Measurements from ENCODE around the gene PALLD. TPM values are rescaled to one million over a fixed set of nuclear protein-coding genes. Genes with fewer than 3 reads are reported as not detected.

The PALLD gene
- total RNA-seq, 4 donors from 2014 or later, result 1,903 to 3,507 (median 2,130) TPM

DNA sequence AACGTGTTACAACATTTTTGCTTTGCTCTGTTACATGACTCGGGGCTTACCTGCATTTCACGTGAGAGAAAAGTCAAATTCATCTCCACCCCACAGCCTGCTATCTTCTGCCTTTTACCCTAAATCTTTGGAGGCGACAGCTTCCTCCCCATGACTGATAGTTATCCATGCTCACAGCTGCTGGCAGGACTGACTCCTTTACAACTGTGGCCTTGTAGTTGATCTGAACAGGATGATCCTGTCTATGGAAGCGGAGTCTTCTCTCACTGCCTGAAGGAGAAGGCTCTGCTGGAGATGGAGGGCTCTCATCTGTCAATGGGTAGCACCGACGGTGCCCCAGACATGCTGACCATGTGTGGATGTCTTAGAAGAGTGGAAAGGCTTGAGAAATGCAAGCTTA, 362.2 kb downstream of the PALLD start:
- H3K27ac ChIP-seq (replicated peaks in 1 of 4), result peak overlapping the region; percentile 97 to 99 (median 99)
- H3K4me3 ChIP-seq, result peak overlapping the region in 2 of 4 donors; percentile 6 to 25
- H3K4me1 ChIP-seq, result peaks cover 77 to 100% (median 97%) of the 10 kb centered on the region in 4 donors
- H3K27me3 ChIP-seq, result no peaks in the 10 kb centered on the region
- WGBS, result 57% methylated on average over 7 of the region's 7 CpGs
- TF ChIP-seq POLR2AphosphoS5 (IDR thresholded peaks at IDR 0.05), result no peak
- TF ChIP-seq, protein P1, sequence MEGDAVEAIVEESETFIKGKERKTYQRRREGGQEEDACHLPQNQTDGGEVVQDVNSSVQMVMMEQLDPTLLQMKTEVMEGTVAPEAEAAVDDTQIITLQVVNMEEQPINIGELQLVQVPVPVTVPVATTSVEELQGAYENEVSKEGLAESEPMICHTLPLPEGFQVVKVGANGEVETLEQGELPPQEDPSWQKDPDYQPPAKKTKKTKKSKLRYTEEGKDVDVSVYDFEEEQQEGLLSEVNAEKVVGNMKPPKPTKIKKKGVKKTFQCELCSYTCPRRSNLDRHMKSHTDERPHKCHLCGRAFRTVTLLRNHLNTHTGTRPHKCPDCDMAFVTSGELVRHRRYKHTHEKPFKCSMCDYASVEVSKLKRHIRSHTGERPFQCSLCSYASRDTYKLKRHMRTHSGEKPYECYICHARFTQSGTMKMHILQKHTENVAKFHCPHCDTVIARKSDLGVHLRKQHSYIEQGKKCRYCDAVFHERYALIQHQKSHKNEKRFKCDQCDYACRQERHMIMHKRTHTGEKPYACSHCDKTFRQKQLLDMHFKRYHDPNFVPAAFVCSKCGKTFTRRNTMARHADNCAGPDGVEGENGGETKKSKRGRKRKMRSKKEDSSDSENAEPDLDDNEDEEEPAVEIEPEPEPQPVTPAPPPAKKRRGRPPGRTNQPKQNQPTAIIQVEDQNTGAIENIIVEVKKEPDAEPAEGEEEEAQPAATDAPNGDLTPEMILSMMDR (IDR thresholded peaks at IDR 0.05), result no peak
- TF ChIP-seq POLR2A (IDR thresholded peaks at IDR 0.05; ENCODE audit: low read depth), result no peak
- peaks cover 4 to 31% (median 21%) of the 10 kb centered on the region in 4 donors for H3K36me3 ChIP-seq
- intact Hi-C loops (cut with DNase I), result no loop called here
- H3K9me3 ChIP-seq, result no peaks in the 10 kb centered on the region
- no peak for DNase-seq (ENCODE audit: extremely low spot score)

DNA sequence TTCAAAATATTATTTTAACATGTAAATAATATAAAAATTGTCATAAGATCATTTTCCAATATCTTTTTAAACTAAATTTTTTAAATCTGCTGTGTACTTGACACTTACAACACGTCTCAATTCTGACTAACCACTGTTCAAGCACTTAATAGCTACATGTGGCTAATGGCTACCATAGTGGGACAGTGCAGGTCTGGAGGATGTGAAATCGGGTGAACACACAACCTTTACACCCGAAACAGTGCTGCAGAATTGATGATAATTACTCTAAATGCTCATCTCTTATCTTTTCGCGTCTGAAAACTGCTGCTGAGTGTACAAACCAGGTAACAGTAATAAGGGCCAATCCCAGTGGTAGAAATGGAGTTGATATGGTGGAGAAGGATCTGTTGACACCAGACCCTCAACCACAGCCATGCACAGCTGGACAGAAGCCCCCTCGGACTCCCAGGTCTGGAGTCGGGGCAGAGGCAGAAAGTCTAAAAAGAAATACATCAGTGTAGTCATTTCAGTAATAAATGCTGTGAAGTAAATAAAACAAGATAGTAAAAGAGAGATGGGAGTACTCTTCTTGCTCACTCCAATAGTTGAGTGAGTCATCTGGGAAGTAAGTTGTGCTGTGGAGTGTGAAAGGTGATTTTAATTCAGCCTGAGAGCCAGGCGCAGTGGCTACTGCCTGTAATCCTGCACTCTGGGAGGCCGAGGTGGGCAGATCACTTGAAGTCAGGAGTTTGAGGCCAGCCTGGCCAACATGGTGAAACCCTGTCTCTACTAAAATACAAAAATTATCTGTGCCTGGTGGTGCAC, 363.2 kb downstream of the PALLD start:
- intact Hi-C loops (cut with DNase I), result no loop called here
- DNase-seq (ENCODE audit: extremely low spot score), result no peak
- no peaks in the 10 kb centered on the region for H3K27me3 ChIP-seq
- peak overlapping the region; percentile 97 to 99 (median 99) for H3K27ac ChIP-seq (replicated peaks in 1 of 4)
- peaks cover 74 to 100% (median 97%) of the 10 kb centered on the region in 4 donors for H3K4me1 ChIP-seq
- peak overlapping the region in 1 of 4 donors; percentile 0 for H3K4me3 ChIP-seq
- H3K9me3 ChIP-seq, result no peaks in the 10 kb centered on the region
- H3K36me3 ChIP-seq, result peaks cover 4 to 31% (median 21%) of the 10 kb centered on the region in 4 donors
- 69% methylated on average over 9 of the region's 9 CpGs for WGBS
- no peak for TF ChIP-seq POLR2AphosphoS5 (IDR thresholded peaks at IDR 0.05)
- no peak for TF ChIP-seq EP300 (IDR thresholded peaks at IDR 0.05)
- TF ChIP-seq, protein P1 (IDR thresholded peaks at IDR 0.05), result no peak
- TF ChIP-seq POLR2A (IDR thresholded peaks at IDR 0.05; ENCODE audit: low read depth), result no peak

DNA sequence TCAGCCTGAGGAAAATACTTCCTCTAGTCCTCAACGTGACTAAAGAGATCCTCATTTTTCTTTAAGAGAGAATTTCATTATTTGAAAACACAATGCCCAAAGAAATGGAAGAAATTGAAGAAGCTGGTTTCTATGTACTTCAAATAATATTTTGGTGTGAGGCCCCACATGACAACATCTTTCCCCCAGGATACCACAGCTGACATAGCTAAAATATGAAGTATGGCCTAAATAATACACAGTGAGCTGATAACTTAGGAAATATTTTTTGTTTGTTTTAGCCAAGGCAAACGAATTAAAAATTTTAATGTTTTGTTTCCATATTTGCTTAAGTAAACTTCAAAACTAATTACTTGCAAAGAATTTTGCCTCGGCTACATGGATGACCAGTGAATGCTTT, 364.0 kb downstream of the PALLD start:
- no peak for DNase-seq (ENCODE audit: extremely low spot score)
- Histone ChIP-seq H3K9me3 (no peaks in the 10 kb centered on the region), H3K27me3 (no peaks in the 10 kb centered on the region), H3K36me3 (peaks cover 2 to 23% (median 19%) of the 10 kb centered on the region in 4 donors), H3K4me1 (peaks cover 73 to 100% (median 97%) of the 10 kb centered on the region in 4 donors), H3K27ac (replicated peaks in 1 of 4) (peak overlapping the region; percentile 97 to 99 (median 99)), H3K4me3 (no peak overlapping the region)
- intact Hi-C loops (cut with DNase I), result no loop called here
- WGBS, result 37% methylated on average over 3 of the region's 3 CpGs
- TF ChIP-seq, protein P1 (IDR thresholded peaks at IDR 0.05), result no peak
- TF ChIP-seq EP300 (IDR thresholded peaks at IDR 0.05) (no peak), POLR2AphosphoS5 (IDR thresholded peaks at IDR 0.05) (no peak), POLR2A (IDR thresholded peaks at IDR 0.05; ENCODE audit: low read depth) (no peak)

DNA sequence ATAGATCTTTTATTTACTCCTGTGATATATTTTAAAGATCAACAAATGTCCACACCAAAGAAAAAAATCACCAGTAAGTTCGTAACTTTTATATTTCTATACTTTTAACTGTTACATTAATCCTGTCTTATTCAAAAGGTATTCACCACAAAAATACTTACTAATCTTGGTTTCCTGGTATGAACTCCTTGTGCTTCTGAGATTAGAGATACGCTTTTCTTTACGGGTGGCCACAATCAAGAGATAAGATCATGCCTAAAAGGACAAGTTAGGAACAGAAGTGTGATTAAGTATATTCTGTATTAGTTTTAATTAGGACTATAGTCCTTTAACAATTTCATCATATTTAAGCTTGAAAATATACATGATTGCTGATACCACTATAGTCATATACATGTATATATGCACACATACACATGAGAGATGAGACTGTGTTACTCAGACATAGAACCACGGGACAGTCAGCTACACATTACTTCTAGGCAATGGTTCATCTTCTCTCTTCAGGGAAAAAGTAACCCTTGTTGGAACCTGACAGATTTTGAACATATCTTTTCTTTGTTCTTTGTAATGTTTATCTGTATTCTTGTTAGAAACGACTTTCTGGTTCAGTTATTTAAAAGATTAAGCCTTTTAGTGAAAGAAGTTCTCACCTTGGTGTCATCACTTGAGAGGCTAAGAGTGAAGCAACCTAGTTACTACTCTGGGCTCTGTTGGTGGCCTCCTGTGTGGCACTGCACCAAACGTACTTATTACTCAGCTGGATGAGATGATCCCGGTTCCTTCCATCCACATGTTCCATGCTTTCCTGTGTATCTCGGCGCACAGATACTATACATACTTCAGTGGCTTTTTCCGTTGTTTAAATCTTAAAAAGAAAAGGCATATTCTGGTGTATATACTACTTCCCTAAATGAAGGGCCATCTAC, 367.1 kb downstream of the PALLD start:
- Histone ChIP-seq H3K27me3 (no peaks in the 10 kb centered on the region), H3K9me3 (no peaks in the 10 kb centered on the region), H3K4me3 (no peak overlapping the region), H3K27ac (replicated peaks in 1 of 4) (peak overlapping the region; percentile 55 to 99 (median 98)), H3K36me3 (peaks cover 0 to 20% (median 18%) of the 10 kb centered on the region in 4 donors), H3K4me1 (peaks cover 69 to 100% (median 96%) of the 10 kb centered on the region in 4 donors)
- TF ChIP-seq, protein P1 (IDR thresholded peaks at IDR 0.05), result no peak
- TF ChIP-seq POLR2A (IDR thresholded peaks at IDR 0.05; ENCODE audit: low read depth) (no peak), EP300 (IDR thresholded peaks at IDR 0.05) (no peak), POLR2AphosphoS5 (IDR thresholded peaks at IDR 0.05) (no peak)
- intact Hi-C loops (cut with DNase I), result no loop called here
- 57% methylated on average over 10 of the region's 10 CpGs for WGBS
- no peak for DNase-seq (ENCODE audit: extremely low spot score)
